GM23248 (cell line): Measurements from ENCODE around the gene LDLRAD3.

ENCODE experiments used
- EZH2 ChIP-seq: fragments of 200-600 bp; sonication (generic); IDR thresholded peaks from 2 replicates; pipeline ENCODE4 v1.6.1; 2018; ENCODE audit warnings: antibody characterized with exemption, mild to moderate bottlenecking; ENCODE audit not compliant: insufficient read depth, poor library complexity, severe bottlenecking
- EZH2phosphoT487 ChIP-seq: fragments of 200-600 bp; sonication (generic); IDR thresholded peaks from 2 replicates; pipeline ENCODE4 v1.6.1; 2018; ENCODE audit warnings: antibody characterized with exemption, moderate library complexity, mild to moderate bottlenecking, low read depth; ENCODE audit not compliant: insufficient read depth

DNA sequence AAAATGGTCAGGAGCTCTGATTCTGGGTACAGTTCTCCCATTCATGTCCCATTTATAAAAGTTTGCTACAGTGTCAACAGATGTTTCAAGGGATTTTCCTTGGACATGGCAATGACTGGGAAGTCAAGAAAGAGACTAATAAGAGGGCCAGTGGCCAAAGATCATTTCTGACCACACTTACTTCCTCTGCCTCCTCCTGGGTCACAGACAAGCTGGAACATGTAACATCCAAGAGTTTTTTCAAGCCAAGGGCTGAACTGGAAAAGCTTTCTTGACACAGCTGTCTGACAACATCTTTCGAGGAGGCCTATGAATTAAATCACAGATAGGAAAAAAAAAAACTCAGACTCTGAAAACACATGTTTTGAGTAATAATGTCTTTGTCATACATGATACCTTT, 336.7 kb downstream of the LDLRAD3 start:
- TF ChIP-seq EZH2phosphoT487 (no peak), EZH2 (no peak)
